ENCODE results near the gene MPST.
A peak's percentile ranks its signal among the peaks of the same experiment; 100 is the strongest.
"Not testable (repeated sequence)": the region's sequence is repeated elsewhere in the genome, so short reads cannot be mapped to it uniquely, and the experiment has no call there.

MPST gene

GRCh38 chr22:37062702-37063381, 43.3 kb downstream of the MPST start:
- no peak for DNase-seq

DNA sequence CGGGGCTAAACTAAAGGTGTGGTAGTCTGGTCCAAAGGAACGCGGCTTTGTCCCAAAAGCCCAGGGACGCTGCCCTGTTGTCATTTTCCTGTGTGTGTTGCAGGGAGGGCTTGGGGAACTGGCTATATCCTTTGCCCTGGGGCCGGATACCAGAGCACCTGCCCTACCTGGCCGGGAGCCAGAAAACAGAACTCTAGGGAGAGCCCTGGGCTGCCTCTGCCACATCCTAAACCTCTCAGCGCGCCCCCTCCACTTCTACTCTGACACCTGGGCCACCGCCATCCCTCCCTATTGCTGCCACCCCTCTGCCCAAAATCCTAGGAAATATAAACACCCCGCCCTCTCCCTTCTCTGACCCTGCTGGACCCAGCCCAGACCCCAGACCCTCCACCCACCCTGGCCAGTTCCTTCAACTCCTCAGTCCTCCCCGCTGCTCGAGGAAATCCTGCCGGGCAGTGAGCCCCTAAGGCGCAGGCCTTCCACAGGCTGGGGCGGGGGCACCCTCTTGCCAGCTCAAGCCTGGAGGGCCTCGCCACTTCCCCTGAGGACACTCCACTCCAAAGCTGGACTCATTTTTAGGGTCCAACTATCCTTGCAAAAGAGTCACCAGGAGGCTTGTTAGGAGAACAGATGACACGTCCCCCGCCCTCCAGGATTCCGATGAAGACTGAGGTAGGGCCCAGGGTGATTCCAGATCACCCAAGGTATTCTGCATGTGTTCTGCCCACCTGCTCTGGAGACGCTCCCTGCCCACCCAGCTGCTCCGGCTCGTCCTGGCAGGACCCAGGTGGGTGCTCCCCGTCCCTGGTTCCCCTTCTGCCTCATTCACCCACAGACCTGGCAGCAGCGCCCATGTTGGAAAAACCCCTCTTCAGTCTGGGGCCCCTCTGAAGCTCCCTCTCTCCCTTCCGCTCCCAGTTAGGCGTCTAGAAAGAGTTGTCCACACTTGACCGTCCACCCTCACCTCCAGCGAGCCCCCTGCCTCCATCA, 44.2 kb downstream of the MPST start:
- DNase-seq: peak in 2 of 6 experiments; percentile 7 to 34

GRCh38 chr22:37064553-37064952, 45.0 kb downstream of the MPST start:
- DNase-seq: no peak

DNA sequence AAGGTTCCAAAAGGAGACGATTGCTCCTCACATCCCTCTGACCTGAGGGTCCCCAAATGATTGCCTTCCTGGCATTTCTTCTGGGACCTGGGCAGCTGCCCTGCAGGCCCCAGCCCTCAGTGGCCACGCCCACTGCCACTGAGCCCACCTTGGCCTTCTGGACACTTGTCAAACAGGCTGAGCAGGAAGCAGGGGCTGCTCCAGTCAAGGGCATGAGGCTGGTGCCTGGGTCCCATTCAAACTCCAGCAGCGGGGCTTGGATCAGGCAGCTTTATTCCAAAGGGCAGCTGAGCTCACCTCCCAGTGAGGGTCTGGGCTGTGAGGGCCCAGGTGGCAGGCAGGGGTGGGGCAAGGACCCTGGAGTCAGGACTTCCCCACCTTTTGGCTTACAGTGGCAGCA, 45.6 kb downstream of the MPST start:
- DNase-seq: no peak

DNA sequence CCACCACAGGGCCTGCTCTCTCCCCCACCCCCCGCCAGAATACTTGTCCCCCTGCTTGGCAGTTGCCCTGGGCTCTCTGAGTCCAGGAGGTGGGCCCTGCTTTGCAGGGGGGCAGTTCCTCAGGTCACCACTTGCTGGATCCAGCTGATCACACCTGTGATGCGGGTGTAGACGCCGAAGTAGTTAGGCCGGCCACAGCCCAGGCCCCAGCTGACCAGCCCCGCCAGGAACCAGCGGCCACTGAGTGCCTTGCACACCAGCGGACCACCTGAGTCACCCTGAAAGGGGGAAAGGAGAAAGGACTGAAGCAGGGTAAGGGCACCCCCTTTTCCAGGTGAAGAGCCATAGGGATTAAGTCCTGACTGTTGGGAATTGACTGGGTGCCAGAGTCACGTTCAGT, 46.4 kb downstream of the MPST start:
- DNase-seq: no peak

DNA sequence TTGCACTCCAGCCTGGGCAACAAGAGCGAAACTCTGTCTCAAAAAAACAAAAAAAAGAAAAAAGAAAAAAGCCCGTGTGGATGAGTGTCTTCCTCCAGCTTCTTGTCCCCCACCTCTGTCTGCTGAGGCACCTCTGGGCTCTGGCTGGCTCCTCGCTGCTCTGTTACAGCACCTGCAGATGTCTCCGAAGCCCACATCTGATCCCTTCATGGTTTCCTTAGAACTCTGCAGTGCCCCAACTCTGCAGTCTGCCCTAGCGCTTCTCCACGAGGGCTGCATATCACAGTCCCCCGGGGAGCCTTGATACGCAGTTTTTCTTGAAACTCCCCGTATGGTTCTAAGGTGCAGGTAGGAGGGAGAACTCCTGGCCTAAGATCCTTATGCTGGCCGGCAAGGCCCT, 47.9 kb downstream of the MPST start:
- DNase-seq: no peak

GRCh38 chr22:37068859-37069258, 49.3 kb downstream of the MPST start:
- no peak for DNase-seq

GRCh38 chr22:37069319-37069718, 49.8 kb downstream of the MPST start:
- DNase-seq: no peak

GRCh38 chr22:37069719-37070118, 50.2 kb downstream of the MPST start:
- DNase-seq: no peak

DNA sequence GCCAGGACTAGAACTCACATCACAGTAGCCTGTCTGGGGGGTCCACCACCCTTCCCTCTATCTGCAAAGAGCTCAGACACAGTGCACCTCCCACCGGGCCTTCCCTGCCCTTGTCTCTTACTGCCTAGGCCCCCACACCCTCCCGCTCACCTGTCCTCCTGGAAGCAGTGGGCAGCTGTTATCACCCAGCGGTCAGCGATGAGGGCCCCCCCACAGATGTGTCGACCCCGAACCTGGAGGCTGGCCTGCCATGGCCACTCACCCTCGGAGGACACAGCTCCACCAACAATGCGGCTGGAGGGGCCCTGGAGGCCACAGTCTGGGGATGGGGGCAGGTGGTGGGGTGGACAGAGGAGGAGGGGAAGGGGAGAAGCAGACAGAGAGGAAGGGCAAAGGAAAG, 50.8 kb downstream of the MPST start:
- no peak for DNase-seq

- DNase-seq: no peak
Measured at GRCh38 chr22:37070744-37071143, 51.2 kb downstream of the MPST start.

DNA sequence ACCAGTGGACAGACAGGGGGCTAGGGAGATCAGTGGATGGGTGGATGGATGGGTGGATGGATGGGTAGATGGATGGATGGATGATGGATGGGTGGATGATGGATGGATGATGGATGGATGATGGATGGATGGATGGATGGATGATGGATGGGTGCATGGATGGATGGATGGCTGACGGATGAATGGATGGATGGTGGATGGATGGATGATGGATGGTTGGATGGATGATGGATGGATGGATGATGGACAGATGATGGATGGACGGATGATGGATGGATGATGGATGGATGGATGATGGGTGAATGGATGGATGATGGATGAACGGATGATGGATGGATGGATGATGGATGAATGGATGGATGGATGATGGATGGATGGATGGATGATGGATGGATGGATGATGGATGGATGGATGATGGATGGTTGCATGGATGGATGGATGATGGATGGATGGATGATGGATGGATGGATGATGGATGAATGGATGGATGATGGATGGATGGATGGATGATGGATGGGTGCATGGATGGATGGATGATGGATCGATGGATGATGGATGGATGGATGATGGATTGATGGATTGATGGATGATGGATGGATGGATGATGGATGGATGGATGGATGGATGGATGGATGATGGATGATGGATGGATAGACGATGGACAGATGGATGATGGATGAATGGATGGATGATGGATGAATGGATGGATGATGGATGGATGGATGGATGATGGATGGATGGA, 52.5 kb downstream of the MPST start:
- DNase-seq: not testable (repeated sequence)

DNA sequence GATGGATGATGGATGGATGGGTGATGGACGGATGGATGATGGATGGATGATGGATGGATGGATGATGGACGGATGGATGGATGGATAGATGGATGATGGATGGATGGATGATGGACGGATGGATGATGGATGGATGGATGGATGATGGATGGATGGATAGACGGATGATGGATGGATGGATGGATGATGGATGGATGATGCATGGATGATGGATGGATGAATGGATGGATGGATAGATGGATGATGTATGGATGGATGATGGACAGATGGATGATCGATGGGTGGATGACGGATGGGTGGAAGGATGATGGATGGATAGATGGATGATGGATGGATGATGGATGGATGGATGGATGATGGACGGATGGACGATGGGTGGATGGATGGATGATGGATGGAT, 53.1 kb downstream of the MPST start:
- no peak for DNase-seq

DNA sequence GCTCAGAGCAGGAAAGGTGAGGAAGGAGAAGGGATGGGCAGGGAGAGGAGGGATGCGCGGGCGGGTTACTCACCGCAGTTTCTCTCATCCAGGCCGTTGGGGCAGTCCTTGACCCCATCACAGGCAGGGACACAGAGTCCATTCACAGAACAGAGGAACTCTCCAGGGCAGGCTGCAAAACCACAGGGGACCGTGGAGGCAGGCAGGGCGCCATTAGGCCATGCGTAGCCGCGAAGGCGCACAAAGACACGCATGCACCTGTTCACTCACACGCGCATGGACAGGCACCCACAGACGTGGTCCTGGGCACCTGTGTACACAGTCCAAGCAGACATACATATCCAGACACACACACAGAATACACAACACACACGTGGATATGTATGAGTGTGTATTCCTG, 55.0 kb downstream of the MPST start:
- DNase-seq: no peak

DNA sequence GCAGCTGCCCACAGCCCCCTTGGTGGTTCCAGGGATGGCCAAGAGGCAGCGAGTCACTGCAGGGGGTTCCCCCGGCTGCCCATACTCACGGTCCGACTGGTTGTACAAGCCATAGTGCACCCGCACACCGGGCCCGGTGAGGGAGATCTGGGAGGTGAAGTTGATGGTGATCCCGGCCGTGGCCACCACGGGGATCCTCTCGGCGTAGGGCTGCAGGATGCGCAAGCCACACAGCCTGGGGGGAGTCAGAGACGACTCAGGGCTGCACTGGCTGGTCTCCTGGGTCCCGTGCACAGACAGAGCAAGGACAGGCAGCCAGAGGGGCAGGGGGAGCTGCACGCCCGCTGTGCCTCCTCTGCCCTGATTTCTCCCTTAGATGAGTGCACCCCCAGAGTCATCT, 55.5 kb downstream of the MPST start:
- no peak for DNase-seq

GRCh38 chr22:37075822-37076433, 56.4 kb downstream of the MPST start:
- DNase-seq: no peak

DNA sequence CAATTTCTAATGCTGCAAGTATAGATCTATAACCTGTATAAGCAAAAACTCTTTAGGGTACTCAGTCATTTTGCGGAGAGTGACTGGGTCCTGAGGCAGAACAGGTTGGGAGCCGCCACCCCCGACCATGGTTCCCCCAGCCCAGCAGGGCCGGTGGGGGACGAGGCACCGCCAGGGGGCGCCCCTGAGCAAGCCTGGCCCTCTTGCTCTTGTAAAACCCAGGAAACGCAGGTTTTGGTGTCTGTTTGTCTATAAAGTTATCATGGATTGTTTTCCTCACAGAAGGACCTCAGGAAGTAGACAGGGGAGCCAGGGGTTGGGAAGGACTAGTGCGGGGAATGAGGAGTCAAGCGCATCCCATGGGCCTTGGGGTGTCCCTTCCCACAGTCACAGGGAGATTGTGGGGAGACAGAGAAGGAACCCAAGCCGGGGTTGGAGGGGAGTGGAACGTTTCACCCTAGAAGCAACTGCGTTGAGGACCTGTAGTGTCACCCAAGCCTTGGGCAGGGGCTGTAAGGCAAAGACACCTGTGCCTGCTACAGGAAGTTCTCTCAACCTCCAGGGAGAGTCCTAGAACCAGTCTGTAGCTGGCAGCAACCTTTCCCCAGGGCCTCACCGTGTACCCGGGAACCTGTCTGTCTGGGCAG, 58.4 kb downstream of the MPST start:
- peak; percentile 58 to 88 (median 76) for DNase-seq

- no peak for DNase-seq
Measured at GRCh38 chr22:37079158-37079557, 59.6 kb downstream of the MPST start.
